Pulmonary artery endothelial cell (primary cell): ENCODE data around the gene CA5A. TPM values are rescaled to one million over a fixed set of nuclear protein-coding genes. Genes with fewer than 3 reads are reported as not detected.

Experiments
- DNase-seq: peaks from one replicate; pipeline ENCODE4 v3.0.0-alpha.2; 2011; ENCODE audit warnings: low read depth, low spot score
- total RNA-seq: library from RNA; depleted of rRNA; stranded (reverse); fragments of >200 nt; gene quantifications from 2 replicates; pipeline ENCODE4 v1.2.3, GENCODE V29; 2014

Gene CA5A
- total RNA-seq, 1 donor from 2014 or later = not detected

- DNase-seq = peak; percentile 86
Measured at GRCh38 chr16:87963400-87963799, 27.1 kb upstream of the CA5A start.

- DNase-seq = no peak
Measured at GRCh38 chr16:87961623-87962022, 25.3 kb upstream of the CA5A start.

DNA sequence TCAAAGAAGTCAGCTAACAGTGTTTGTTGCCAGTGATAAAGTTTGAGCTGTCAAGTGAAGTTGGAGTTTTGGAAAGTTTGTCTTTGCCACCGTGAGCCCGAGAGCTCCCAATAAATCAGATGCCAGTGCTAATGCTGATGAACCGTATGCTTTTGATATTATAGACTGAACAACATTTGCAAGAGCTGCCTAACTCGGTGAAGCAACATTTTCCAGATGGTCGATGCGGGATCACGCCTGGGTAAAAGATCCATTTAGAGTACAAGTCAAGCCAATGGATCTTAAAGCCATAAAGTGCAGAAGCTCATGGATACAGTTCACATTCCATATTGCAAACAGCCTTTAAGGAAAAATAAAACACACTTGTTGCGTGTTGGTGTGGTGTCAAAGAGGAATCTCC lies 24.5 kb upstream of the CA5A start:
- no peak for DNase-seq

DNA sequence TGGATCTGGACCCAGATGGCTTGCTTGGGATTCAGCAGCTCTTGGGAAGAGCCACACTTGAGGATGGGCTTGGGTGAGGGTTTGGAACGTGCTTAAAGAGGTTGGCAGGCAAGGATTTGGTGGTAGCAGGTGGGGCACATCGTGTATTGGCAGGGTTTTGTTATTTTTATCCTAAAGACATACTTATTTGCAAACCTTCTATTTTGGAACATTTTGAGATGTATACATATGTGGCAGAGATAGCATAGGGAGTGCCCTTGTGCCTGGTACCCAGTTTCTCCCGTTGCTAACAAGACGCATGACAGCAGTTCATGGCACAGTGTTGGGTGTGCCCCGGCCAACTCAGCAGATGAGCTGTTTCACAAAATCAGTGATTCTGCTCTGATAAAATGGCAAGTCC lies 24.0 kb upstream of the CA5A start:
- no peak for DNase-seq

- DNase-seq = no peak
Measured at GRCh38 chr16:87959391-87959990, 23.2 kb upstream of the CA5A start.

DNA sequence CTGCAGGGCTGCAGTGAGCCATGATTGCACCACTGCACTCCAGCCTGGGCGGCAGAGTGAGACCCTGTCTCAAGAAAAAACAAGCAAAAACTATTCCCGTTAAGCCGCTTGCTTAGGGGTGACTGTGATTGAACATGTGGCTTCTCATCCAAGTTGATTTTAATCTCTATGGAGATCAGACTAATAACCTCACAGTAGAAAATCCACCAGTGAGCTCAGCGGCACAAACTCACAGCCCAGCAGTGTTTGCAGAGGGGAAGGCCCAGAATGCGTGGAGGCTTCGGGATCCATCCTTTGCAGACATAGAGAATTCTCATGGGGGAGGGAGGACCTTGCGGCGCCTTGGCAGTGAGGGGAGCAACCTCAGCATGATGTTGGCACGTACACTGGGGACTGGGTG lies 22.3 kb upstream of the CA5A start:
- DNase-seq = no peak

DNA sequence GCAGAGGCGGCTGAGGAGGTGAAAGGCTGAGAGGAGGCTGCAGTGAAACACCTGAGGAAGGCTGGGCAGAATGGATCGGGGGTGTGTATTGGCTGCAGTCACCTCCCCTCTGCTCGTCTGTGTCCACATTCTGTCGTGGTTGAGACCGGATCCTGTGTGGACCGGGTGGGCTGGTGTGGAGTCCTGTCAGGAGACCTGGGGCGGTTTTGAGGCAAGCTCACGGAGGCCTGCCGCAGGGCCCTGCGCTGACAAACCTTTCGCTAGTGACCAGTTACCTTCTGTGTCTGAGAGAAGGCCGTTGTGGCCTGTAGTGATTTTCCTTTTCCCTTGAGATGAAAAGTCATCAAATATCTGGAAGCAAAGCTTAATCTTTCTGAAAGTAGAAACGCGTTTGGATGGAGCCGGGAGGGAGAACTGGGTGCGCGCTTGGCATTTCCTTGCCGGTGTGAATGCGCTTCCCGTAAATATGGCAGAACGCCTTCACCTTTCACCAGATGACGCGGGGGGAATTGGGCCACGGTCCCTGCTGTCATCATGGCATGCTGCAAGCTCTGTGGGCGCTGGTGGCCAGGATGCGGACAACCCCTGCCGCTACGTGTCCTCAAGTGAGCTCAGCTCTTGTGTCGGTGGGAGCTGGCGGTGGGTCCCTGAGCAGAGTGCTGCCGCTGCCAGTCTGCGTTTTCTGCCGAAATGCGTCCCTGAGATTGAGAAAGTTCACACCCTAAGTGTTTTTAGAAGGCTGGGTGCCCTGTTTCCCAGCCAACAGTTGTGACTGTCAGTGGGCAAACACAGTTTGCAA lies 21.2 kb upstream of the CA5A start:
- DNase-seq = no peak

- no peak for DNase-seq
Measured at GRCh38 chr16:87956365-87957231, 20.3 kb upstream of the CA5A start.

GRCh38 chr16:87956098-87956364 lies 19.7 kb upstream of the CA5A start:
- DNase-seq = no peak

GRCh38 chr16:87955302-87956097 lies 19.2 kb upstream of the CA5A start:
- no peak for DNase-seq

GRCh38 chr16:87954826-87955225 lies 18.5 kb upstream of the CA5A start:
- DNase-seq = no peak

DNA sequence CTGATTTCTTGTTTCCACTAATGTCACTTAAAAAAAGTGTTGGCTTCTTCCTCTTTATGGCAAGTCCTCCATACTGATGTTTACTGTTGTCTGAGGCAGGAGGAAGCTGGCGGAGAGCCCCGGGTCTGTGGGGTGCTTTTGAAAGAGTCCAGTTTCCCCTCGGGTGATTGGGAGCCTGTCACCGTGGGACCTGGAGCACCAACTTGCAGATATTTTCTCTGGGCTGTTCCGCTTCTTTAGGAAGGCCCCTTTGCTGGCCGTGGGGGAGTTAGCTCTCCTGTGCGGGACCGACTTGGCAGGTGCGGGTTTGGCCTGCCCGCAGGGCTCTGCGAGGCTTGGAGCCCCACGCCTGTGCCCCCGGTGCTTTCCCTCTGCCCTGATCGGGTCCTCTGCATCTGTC lies 18.0 kb upstream of the CA5A start:
- no peak for DNase-seq

DNA sequence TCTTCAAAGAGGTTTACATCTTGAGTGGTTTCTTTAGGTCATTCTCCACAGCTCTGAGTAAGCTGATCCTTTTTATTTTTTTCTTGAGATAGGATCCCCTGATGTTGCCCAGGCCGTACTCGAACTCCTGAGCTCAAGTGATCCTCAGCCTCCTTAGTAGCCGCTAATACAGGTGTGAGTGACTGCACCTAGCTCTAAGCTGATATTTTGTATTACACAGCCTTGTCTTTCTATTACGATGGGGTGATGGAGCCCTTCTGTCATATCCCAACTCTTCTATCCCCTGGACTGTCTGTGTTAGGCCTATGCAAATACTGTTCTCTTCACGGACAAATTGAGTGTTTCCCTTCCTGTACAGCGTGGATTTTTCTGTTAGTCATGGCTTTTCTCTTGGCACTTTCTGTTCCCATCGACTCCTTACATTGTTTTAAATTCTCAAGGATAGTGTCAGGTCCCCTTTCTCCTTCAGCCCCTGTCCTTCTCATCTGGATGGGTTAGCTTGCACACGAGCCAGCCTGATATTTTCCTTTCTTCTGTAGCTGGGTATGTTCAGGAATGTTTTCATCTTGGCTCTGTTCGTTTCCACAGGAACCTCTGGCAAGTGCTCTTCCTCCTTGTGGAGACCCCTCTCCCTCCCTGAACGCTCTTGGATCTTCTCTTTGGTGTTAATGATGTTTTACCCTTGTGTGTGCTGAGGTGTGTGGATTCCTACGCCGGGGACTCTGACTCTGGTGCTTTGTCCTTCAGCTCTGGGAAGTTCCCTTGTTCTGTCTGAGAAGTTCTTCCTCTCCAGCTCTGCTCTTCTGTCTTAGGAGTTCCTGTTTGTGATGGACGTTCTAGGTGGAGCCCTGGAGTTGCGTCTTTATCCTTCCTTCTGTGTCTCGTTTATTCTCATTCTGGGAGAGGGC lies 17.2 kb upstream of the CA5A start:
- DNase-seq = peak; percentile 17

DNA sequence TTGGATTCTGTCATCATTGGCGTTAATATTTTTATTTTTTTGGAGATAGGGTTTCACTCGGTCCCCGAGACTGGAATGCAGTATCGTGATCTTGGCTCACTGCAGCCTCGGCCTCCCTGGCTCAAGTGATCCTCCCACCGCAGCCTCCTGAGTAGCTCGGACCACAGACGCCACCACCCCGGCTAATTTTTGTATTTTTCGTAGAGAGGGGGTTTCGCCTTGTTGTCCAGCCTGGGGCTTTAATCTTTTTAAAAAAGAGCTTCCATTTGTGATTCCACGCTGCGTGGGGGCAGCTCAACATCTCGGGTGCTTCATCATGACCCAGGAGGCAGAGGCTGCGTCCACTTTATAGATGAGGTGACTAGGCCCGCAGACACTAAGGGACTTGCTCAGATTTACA lies 16.4 kb upstream of the CA5A start:
- no peak for DNase-seq

DNA sequence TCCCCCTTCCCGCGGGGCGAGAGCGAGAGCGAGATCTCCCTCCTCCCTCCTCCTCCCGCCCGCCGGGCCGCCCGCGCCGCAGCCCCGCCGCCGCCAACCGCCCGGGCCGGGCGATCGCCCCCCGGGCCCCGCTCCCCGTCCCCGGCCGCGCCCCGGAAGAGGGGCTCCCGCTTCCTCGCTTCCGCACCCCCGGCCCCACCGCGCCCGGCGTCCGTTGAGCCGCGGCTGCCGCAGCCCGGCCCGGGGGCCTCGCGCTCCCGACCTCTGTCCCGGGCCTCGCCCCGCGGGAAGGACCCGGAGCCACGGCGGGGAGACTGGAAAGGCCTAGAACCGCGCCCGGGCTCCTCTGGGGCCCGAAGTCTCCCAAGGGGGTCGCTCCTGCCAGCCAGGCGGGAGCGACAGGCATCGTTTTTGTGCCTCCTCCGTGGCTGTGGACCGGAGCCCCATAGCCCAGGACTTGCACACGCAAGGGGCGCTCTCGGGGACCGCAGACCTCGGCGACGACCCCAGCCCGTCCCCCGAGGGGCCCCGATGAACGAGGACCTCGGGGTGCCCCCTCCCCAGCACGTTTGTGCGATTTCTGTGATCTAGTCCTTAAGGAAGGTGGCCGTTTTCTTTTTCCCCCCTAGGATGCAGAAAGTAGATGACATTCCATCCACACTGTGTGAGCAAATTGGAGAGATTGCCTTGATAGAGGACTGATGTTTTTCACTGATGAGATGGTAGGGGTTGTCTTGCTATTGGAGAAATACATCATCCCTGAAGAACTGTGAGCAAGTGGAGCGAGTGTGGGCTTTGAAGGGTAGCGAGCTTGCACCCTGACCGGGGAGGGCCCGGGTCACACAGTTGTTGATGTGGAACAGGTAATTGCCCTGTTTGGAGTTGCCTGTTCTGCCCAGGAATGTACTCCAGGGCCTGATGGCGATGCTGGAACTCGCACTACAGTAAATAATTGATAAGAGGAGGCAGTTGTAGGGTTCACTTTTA lies 15.5 kb upstream of the CA5A start:
- DNase-seq = no peak

DNA sequence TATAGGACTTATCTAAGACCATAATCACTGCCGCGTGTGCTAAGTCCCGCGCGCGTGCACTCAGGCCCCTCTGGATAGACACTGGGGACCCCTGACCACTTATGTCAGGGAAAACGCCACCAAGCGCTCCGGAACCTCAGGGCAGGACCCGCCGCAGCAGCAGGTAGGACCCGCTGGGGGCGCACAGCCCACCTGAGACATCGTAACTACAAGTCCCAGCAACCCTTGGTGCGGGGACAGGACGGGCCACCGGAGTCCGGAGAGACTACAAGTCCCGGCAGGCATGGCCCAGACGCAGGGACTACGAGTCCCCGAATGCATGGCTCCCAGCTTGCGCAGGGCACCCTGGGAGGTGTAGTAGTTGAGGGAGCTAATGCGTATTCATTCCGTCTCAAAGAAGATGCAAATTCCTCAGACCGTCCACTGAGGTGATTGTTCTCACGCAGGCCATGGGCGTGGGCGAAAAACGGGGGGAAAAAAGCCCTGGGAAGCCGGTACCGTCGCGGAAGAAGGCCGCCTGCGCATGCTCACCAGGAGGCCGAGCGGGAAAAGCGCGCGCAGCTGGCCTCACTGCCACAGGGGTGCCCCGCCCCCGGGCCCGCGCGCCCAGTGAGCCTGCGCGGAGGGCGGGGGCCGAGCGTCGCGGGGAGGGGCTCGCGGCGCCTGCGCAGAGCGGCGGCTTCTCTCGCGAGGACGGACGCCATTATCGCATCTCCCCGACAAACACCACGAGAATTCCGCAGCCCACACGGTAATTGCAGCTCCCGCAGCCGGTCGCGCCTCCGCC lies 14.6 kb upstream of the CA5A start, which contains the start of gene BANP:
TSS of gene BANP (plus strand) at position 670 of the 787 bp plus-strand sequence. CDS start 23,682 bp downstream, outside the sequence.
- DNase-seq = peak; percentile 97

DNA sequence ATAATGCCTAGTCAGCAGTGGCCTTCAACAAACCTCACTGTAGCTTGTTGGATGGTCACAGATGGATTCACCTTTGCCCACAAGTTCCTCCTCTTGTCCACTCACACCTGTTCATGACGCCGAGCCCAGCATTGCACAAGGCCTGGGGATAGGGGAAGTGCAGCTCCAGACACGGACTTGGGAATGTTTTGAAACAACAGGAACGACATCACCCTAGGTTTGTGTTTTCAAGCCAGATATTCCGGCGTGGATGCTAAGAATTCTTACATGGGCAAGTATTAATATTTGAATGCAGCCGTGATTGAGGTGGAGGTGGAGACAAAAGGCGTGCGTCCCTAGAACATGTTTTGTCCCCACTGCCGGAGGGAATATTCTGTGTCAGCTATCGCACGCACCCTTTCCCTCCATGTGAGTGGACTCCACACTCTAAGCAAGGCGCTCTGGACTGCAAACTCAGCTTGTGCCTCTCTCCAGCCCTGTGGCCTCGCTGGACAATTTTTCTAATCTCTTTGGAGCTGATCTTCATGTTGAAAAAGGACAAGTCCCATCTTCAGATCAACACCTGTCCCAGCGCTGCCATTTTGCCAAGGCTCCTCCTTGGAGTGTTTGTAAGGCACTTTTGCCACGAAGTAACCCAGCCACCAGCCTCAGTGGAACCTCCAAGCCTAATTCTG lies 12.9 kb upstream of the CA5A start:
- DNase-seq = no peak

GRCh38 chr16:87948735-87949070 lies 12.4 kb upstream of the CA5A start:
- DNase-seq = no peak
